ENCODE measurements around the gene TSPEAR.

TSPEAR gene

GRCh38 chr21:44637018-44637850 is 74.1 kb downstream of the TSPEAR start, which contains the start of gene KRTAP10-10:
Gene KRTAP10-10, plus strand, starts transcription at chr21:44637356. Its CDS starts 62 bp downstream, at chr21:44637418.
- Histone ChIP-seq H3K36me3 (ENCODE audit: control insufficient read depth, low read length) (no peaks in the 10 kb centered on the region), H3K27ac (ENCODE audit: low read depth, low read length) (no peak within 1 kb of the TSS), H3K4me3 (ENCODE audit: low read length) (no peak within 1 kb of the TSS), H3F3A (ENCODE audit: control insufficient read depth, insufficient read depth) (no peaks in the 10 kb centered on the region), H3K4me1 (ENCODE audit: control insufficient read depth, low read length) (no peaks in the 10 kb centered on the region), H3K4me2 (ENCODE audit: low read length) (no peak within 1 kb of the TSS), H3K79me2 (ENCODE audit: control insufficient read depth, low read length) (no peaks in the 10 kb centered on the region), H3K9me3 (ENCODE audit: control insufficient read depth, insufficient read depth, low read length) (peaks cover 2% of the 10 kb centered on the region; the same call in 1 of the 2 replicates), H3K9me2 (replicated peaks; ENCODE audit: control insufficient read depth, low read length) (no peaks in the 10 kb centered on the region), H4K20me1 (ENCODE audit: control insufficient read depth, insufficient read depth, low read depth, low read length) (no peaks in the 10 kb centered on the region), H3K27me3 (ENCODE audit: control insufficient read depth, low read length) (no peaks in the 10 kb centered on the region)
- no peak for TF ChIP-seq EZH2phosphoT487 (IDR thresholded peaks at IDR 0.05; ENCODE audit: borderline replicate concordance, low read length)
- TF ChIP-seq, protein P1, sequence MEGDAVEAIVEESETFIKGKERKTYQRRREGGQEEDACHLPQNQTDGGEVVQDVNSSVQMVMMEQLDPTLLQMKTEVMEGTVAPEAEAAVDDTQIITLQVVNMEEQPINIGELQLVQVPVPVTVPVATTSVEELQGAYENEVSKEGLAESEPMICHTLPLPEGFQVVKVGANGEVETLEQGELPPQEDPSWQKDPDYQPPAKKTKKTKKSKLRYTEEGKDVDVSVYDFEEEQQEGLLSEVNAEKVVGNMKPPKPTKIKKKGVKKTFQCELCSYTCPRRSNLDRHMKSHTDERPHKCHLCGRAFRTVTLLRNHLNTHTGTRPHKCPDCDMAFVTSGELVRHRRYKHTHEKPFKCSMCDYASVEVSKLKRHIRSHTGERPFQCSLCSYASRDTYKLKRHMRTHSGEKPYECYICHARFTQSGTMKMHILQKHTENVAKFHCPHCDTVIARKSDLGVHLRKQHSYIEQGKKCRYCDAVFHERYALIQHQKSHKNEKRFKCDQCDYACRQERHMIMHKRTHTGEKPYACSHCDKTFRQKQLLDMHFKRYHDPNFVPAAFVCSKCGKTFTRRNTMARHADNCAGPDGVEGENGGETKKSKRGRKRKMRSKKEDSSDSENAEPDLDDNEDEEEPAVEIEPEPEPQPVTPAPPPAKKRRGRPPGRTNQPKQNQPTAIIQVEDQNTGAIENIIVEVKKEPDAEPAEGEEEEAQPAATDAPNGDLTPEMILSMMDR (IDR thresholded peaks at IDR 0.05; ENCODE audit: low read depth, low read length, poor library complexity, severe bottlenecking), result no peak

- no peaks in the 10 kb centered on the region for H3F3A ChIP-seq (ENCODE audit: control insufficient read depth, insufficient read depth)
- no peak overlapping the region for H3K27ac ChIP-seq (ENCODE audit: low read depth, low read length)
- H3K4me1 ChIP-seq (ENCODE audit: control insufficient read depth, low read length), result no peaks in the 10 kb centered on the region
- H4K20me1 ChIP-seq (ENCODE audit: control insufficient read depth, insufficient read depth, low read depth, low read length), result no peaks in the 10 kb centered on the region
- TF ChIP-seq, protein P1 (IDR thresholded peaks at IDR 0.05; ENCODE audit: low read depth, low read length, poor library complexity, severe bottlenecking), result no peak
- no peak for TF ChIP-seq EZH2phosphoT487 (IDR thresholded peaks at IDR 0.05; ENCODE audit: borderline replicate concordance, low read length)
- peaks cover 5% of the 10 kb centered on the region; the same call in 1 of the 2 replicates for H3K9me3 ChIP-seq (ENCODE audit: control insufficient read depth, insufficient read depth, low read length)
- H3K4me2 ChIP-seq (ENCODE audit: low read length), result no peak overlapping the region
- no peaks in the 10 kb centered on the region for H3K36me3 ChIP-seq (ENCODE audit: control insufficient read depth, low read length)
- H3K4me3 ChIP-seq (ENCODE audit: low read length), result no peak overlapping the region
- no peaks in the 10 kb centered on the region for H3K9me2 ChIP-seq (replicated peaks; ENCODE audit: control insufficient read depth, low read length)
- H3K27me3 ChIP-seq (ENCODE audit: control insufficient read depth, low read length), result no peaks in the 10 kb centered on the region
- H3K79me2 ChIP-seq (ENCODE audit: control insufficient read depth, low read length), result no peaks in the 10 kb centered on the region
These were observed 75.0 kb downstream of the TSPEAR start for GRCh38 chr21:44636209-44637017.

DNA sequence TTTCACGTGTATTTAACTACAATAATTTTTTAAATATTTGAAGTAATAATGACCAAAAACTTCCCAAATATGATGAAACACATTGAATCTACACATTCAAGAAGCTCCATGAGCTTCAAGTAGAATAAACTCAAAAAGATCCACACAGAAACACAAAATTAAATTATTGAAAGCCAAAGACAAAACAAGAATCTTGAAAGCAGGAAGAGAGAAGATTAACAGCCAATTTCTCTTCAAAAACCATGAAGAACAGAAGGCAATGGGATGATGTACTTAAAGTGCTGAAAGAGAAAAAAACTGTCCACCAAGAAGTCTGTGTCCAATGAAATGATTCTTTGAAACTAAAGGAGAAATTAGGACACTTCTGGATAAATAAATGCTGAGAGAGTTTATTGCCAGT is 79.3 kb downstream of the TSPEAR start:
- H3K79me2 ChIP-seq (ENCODE audit: control insufficient read depth, low read length), result no peaks in the 10 kb centered on the region
- H3F3A ChIP-seq (ENCODE audit: control insufficient read depth, insufficient read depth), result no peaks in the 10 kb centered on the region
- no peaks in the 10 kb centered on the region for H3K36me3 ChIP-seq (ENCODE audit: control insufficient read depth, low read length)
- H3K27ac ChIP-seq (ENCODE audit: low read depth, low read length), result no peak overlapping the region
- H3K4me3 ChIP-seq (ENCODE audit: low read length), result no peak overlapping the region
- peaks cover 12% of the 10 kb centered on the region for H3K4me1 ChIP-seq (ENCODE audit: control insufficient read depth, low read length)
- peaks cover 34% of the 10 kb centered on the region for H3K9me3 ChIP-seq (ENCODE audit: control insufficient read depth, insufficient read depth, low read length)
- no peak overlapping the region for H3K4me2 ChIP-seq (ENCODE audit: low read length)
- TF ChIP-seq, protein P1 (IDR thresholded peaks at IDR 0.05; ENCODE audit: low read depth, low read length, poor library complexity, severe bottlenecking), result no peak
- no peak for TF ChIP-seq EZH2phosphoT487 (IDR thresholded peaks at IDR 0.05; ENCODE audit: borderline replicate concordance, low read length)
- H4K20me1 ChIP-seq (ENCODE audit: control insufficient read depth, insufficient read depth, low read depth, low read length), result no peaks in the 10 kb centered on the region
- no peaks in the 10 kb centered on the region for H3K9me2 ChIP-seq (replicated peaks; ENCODE audit: control insufficient read depth, low read length)
- no peaks in the 10 kb centered on the region for H3K27me3 ChIP-seq (ENCODE audit: control insufficient read depth, low read length)

Measured in DOHH2 (cell line).